GM15510 (cell line): ENCODE results near the gene PSME3.

ENCODE experiments used
- POLR2A ChIP-seq: IDR thresholded peaks from 3 replicates; pipeline ENCODE4 v1.6.1; 2011; ENCODE audit warnings: borderline replicate concordance; ENCODE audit not compliant: insufficient read length; ENCODE audit errors: extremely low read depth

Gene PSME3

GRCh38 chr17:42843358-42843934 lies 10.2 kb downstream of the PSME3 start:
- no peak for TF ChIP-seq POLR2A

DNA sequence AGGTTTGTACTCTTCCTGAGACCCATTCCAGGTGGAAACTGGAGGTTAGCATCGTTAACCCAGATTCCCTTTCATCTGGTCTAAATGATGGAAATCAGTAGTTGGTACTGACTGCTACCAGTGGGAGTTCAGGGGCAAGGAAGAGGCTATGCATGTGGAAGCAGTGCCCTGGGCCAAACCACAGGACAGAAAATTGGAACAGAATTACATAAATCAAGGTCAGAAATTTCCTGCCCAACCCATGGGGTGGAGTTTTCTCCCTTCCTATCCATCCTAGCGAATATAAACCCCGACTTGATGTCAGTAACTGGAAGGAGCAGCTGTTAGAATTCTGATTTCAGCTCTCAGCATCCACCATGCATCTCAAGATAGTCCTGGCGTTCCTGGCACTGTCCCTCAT lies 11.1 kb downstream of the PSME3 start, which contains the start of gene AOC2:
Gene AOC2, plus strand, starts transcription at position 310 of the 400 bp plus-strand sequence. Its CDS starts 47 bp downstream, at position 357.
- no peak for TF ChIP-seq POLR2A

DNA sequence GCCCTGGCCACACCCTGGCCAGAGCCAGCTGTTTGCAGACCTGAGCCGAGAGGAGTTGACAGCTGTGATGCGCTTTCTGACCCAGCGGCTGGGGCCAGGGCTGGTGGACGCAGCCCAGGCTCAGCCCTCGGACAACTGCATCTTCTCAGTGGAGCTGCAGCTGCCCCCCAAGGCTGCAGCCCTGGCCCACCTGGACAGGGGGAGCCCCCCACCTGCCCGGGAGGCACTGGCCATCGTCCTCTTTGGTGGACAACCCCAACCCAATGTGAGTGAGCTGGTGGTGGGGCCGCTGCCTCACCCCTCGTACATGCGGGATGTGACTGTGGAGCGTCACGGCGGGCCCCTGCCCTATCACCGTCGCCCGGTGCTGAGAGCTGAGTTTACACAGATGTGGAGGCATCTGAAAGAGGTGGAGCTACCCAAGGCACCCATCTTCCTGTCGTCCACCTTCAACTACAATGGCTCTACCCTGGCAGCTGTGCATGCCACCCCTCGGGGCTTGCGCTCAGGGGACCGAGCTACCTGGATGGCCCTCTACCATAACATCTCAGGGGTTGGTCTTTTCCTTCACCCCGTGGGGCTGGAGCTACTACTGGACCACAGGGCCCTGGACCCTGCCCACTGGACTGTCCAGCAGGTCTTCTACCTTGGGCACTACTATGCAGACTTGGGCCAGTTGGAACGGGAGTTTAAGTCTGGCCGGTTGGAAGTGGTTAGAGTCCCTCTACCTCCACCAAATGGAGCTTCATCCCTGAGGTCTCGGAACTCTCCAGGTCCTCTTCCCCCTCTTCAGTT lies 11.8 kb downstream of the PSME3 start:
- no peak for TF ChIP-seq POLR2A

DNA sequence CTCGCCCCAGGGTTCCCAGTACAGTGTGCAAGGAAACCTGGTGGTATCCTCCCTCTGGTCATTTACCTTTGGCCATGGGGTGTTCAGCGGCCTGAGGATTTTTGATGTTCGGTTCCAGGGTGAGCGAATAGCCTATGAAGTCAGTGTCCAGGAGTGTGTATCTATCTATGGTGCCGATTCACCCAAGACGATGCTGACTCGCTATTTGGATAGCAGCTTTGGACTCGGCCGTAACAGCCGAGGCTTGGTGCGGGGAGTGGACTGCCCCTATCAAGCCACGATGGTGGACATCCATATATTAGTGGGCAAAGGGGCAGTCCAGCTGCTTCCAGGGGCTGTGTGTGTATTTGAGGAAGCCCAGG lies 12.3 kb downstream of the PSME3 start:
- no peak for TF ChIP-seq POLR2A

DNA sequence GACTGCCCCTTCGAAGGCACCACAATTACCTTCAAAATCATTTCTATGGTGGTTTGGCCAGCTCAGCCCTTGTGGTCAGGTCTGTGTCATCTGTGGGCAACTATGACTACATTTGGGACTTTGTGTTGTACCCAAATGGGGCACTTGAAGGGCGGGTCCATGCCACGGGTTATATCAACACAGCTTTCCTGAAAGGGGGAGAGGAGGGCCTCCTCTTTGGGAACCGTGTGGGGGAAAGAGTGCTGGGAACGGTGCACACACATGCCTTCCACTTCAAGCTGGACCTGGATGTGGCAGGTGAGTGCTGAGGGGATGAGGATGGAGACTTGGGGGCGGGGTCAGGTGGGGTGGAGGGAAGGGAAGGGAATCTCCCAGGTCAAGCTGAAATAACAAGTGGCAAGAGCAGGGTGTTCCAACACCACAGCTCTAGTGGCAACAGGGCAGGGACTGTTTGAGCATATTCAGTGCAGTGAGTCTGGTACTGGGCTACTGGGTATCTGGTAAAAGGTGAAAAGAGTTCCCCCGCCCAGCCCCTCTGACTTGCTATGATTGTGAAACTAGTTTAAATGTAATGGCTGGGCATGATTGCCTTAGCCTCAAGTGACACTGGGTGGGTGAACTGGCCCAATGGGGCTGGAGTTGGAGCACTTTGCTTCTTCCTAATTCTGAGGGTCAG lies 12.9 kb downstream of the PSME3 start:
- no peak for TF ChIP-seq POLR2A

- no peak for TF ChIP-seq POLR2A
These were observed 13.5 kb downstream of the PSME3 start for GRCh38 chr17:42846594-42847280.

DNA sequence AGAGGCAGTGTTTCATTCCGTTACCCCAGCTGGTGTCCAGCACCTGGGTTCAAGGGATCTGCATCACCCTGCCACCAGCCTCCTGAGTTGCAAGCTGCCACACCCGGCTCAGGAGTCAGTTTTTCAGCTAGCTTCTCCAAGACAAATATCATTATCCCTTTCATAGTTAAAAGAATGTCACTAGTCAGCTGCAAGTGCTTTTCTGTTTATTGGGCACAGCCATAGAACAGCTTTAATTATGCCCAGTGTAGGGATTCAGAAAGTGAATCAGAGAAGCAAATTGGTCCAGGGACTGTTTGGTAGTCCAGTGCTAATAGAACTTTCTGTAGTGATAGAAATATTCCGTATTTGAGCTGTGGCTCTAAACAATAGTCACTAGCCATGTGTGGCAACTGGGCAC lies 14.9 kb downstream of the PSME3 start:
- TF ChIP-seq POLR2A, result no peak

DNA sequence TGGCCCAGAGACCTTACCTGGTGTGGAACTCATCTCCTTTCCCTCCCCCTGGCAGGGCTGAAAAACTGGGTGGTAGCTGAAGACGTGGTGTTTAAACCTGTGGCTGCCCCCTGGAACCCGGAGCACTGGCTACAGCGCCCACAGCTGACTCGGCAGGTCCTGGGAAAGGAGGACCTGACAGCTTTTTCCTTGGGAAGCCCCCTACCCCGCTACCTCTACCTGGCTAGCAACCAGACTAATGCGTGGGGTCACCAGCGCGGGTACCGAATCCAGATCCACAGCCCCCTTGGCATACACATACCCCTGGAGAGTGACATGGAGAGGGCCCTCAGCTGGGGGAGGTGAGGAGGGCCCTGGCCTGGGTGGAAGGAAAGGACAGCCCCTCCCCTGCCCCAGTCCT lies 15.8 kb downstream of the PSME3 start:
- TF ChIP-seq POLR2A, result no peak

GRCh38 chr17:42849451-42850181 lies 16.4 kb downstream of the PSME3 start:
- TF ChIP-seq POLR2A, result no peak

DNA sequence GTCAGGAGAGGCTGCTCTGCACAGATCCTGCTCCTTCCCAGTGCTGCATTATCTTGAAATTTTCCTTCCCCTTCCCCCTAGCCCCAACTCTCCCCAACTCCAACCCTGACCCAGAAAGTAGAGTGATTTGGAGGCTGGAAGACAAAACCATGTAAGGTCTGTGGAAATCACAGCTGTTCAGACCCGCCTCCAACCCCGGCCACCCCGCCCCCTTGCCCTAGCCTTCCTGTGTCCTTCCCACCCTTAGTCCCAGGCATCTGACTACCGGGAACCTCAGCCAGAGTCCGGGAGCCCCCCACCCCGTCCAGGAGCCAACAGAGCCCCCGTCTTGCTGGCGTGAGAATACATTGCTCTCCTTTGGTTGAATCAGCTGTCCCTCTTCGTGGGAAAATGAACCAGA lies 17.8 kb downstream of the PSME3 start, which contains the start of gene AOC3:
Gene AOC3, plus strand, starts transcription at position 246 of the 400 bp plus-strand sequence. Its CDS starts 145 bp downstream, at position 391.
- TF ChIP-seq POLR2A, result no peak

DNA sequence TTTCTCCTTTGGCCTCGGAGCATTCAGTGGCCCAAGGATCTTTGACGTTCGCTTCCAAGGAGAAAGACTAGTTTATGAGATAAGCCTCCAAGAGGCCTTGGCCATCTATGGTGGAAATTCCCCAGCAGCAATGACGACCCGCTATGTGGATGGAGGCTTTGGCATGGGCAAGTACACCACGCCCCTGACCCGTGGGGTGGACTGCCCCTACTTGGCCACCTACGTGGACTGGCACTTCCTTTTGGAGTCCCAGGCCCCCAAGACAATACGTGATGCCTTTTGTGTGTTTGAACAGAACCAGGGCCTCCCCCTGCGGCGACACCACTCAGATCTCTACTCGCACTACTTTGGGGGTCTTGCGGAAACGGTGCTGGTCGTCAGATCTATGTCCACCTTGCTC lies 19.2 kb downstream of the PSME3 start:
- no peak for TF ChIP-seq POLR2A

GRCh38 chr17:42853004-42853403 lies 19.8 kb downstream of the PSME3 start:
- no peak for TF ChIP-seq POLR2A

DNA sequence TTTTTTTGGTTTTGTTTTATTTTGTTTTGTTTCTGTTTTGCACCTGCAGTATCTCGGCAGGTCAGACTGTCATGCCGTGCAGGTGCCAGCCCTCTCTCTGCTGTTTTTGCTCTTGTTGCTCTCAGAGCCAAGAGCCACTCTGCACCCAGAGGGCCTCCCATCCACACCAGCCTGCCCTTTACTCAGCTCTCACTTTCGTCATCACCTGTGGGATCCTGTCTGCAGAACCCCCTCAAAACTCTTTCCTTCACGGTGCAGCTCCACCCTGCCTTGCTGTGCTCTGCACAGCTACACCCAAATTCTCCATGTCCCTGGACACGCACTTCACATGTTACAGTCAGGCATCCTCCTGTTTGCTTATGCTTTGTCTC lies 20.4 kb downstream of the PSME3 start:
- no peak for TF ChIP-seq POLR2A
